PC-9 (cell line): ENCODE data around the gene CTSH. TPM values are rescaled to one million over a fixed set of nuclear protein-coding genes. Genes with fewer than 3 reads are reported as not detected.

Experiments
- BruUV-seq: library from RNA; stranded (reverse); fragments of 400-500 nt; replicated peaks from 2 replicates; lab custom pipeline; 2021; lab: Mats Ljungman, UMichigan
- CTCF ChIA-PET: fragments of 300-600 bp; sonication (Branson Sonifier 250); formaldehyde crosslinking; loops from one replicate; lab custom pipeline; 2022; ENCODE audit warnings: antibody characterized with exemption; lab: Charles Lee
- POLR2A ChIA-PET: fragments of 300-600 bp; sonication (Branson Sonifier 250); formaldehyde crosslinking; loops from one replicate; lab custom pipeline; 2022; ENCODE audit warnings: antibody characterized with exemption; ENCODE audit not compliant: unreplicated experiment; lab: Charles Lee
- DNase-seq, 2 experiments: peaks; one replicate each; pipeline versions ENCODE4 v3.0.0 to v3.0.0-alpha.2; 2015 to 2022; ENCODE audit warnings: mixed read lengths in 1 of 2
- H2AFZ ChIP-seq: fragments of 200-600 bp; sonication (generic); 2 replicates; pipeline ENCODE4 v1.8.1; 2017; ENCODE audit warnings: antibody characterized with exemption
- H3F3A ChIP-seq: fragments of 200-600 bp; sonication (generic); 2 replicates; pipeline ENCODE4 v1.8.1; 2017; ENCODE audit warnings: antibody characterized with exemption, mild to moderate bottlenecking, low read depth; ENCODE audit not compliant: insufficient read depth
- H3K27ac ChIP-seq: fragments of 200-600 bp; sonication (generic); 2 replicates; pipeline ENCODE4 v1.6.1; 2016; ENCODE audit warnings: mixed run types
- H3K27me3 ChIP-seq: fragments of 200-600 bp; sonication (generic); 2 replicates; pipeline ENCODE4 v1.6.1; 2016; ENCODE audit warnings: low read depth, mixed run types; ENCODE audit not compliant: insufficient read depth
- H3K36me3 ChIP-seq: fragments of 200-600 bp; sonication (generic); 2 replicates; pipeline ENCODE4 v1.6.1; 2016; ENCODE audit warnings: low read depth, mixed run types
- H3K4me1 ChIP-seq: fragments of 200-600 bp; sonication (generic); replicated peaks from 2 replicates; pipeline ENCODE4 v1.6.1; 2016; ENCODE audit warnings: mixed run types; ENCODE audit not compliant: insufficient read depth
- H3K4me2 ChIP-seq: fragments of 200-600 bp; sonication (generic); 2 replicates; pipeline ENCODE4 v1.6.1; 2017; ENCODE audit warnings: mixed run types
- H3K4me3 ChIP-seq: fragments of 200-600 bp; sonication (generic); 2 replicates; pipeline ENCODE4 v1.6.1; 2016; ENCODE audit warnings: mixed run types
- H3K79me2 ChIP-seq: fragments of 200-600 bp; sonication (generic); 2 replicates; pipeline ENCODE4 v1.6.1; 2017; ENCODE audit warnings: low read depth, mixed run types
- H3K9me2 ChIP-seq: fragments of 200-600 bp; sonication (generic); 2 replicates; pipeline ENCODE4 v1.8.1; 2017; ENCODE audit warnings: mild to moderate bottlenecking; ENCODE audit not compliant: insufficient read depth
- H3K9me3 ChIP-seq: fragments of 200-600 bp; sonication (generic); 2 replicates; pipeline ENCODE4 v1.8.1; 2016; ENCODE audit warnings: low read depth; ENCODE audit not compliant: insufficient read depth
- H4K20me1 ChIP-seq: fragments of 200-600 bp; sonication (generic); 2 replicates; pipeline ENCODE4 v1.8.1; 2017; ENCODE audit not compliant: insufficient read depth
- EZH2 ChIP-seq: fragments of 200-600 bp; sonication (generic); IDR thresholded peaks from 2 replicates; pipeline ENCODE4 v1.8.0; 2017; ENCODE audit warnings: antibody characterized with exemption, low read depth
- intact Hi-C: fragments of 100-400 bp; cut with micrococcal nuclease; formaldehyde crosslinking; loops from one replicate; pipeline ENCODE4 v1.10.0; 2022; ENCODE audit not compliant: unreplicated experiment
- total RNA-seq: library from RNA; stranded (reverse); gene quantifications from 2 replicates; pipeline ENCODE4 v1.2.3, GENCODE V29; 2021
- TF ChIP-seq, protein P1 (sequence below): fragments of 200-600 bp; sonication (generic); conservative IDR thresholded peaks from 2 replicates; pipeline ENCODE4 v1.6.1; 2017; ENCODE audit warnings: mixed run types, antibody characterized with exemption, mild to moderate bottlenecking, moderate library complexity

CTSH gene
- total RNA-seq, 1 experiment from 2014 or later, result 101 TPM

DNA sequence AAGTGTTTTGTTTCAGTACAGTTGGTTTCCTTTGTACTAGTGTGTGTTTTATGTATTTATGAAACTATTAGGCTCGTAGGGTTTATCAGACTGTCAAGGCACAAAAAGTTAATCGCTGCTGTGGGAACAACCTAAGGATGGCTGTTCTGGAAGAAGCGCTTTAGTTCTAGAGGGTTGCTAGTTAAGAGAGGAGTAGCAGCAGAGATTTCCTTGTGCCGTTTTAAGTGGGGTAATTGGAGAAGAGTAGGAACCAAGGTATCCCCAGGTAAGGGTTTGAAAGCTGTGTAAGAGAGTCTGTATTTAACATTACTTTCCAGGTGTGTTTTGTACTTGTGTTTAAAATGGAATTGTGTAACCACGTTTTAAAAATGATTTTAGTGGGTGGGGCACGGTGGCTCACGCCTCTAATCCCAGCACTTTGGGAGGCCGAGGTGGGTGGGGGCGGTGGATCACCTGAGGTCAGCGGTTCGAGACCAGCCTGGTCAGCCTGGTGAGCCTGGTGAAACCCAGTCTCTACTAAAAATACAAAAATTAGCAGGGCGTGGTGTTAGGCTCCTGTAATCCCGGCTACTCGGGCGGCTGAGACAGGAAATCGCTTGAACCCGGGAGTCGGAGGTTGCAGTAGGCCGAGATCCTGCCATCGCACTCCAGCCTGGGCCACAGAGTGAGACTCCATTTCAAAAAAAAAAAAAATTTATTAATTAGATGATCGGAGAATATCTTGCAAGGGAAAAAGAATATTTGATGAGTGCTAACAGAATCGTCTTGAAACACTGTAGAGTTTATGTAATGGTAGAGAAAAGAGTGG lies 69.5 kb downstream of the CTSH start:
- Histone ChIP-seq H4K20me1 (peaks cover 66% of the 10 kb centered on the region), H3K36me3 (peaks cover 15% of the 10 kb centered on the region; the same call in 1 of the 2 replicates), H3F3A (peaks cover 39% of the 10 kb centered on the region), H3K27me3 (no peaks in the 10 kb centered on the region), H3K4me3 (peak overlapping the region; percentile 100), H3K4me2 (peak overlapping the region; percentile 90), H3K9me2 (no peaks in the 10 kb centered on the region), H2AFZ (no peak overlapping the region), H3K79me2 (peaks cover 75% of the 10 kb centered on the region), H3K9me3 (no peaks in the 10 kb centered on the region), H3K27ac (0 out of 2 replicates have a peak overlapping the region, but pooled peaks have one; percentile 23), H3K4me1 (peaks cover 54% of the 10 kb centered on the region)
- CTCF ChIA-PET, result no interaction called here
- DNase-seq, result no peak
- TF ChIP-seq, protein P1, sequence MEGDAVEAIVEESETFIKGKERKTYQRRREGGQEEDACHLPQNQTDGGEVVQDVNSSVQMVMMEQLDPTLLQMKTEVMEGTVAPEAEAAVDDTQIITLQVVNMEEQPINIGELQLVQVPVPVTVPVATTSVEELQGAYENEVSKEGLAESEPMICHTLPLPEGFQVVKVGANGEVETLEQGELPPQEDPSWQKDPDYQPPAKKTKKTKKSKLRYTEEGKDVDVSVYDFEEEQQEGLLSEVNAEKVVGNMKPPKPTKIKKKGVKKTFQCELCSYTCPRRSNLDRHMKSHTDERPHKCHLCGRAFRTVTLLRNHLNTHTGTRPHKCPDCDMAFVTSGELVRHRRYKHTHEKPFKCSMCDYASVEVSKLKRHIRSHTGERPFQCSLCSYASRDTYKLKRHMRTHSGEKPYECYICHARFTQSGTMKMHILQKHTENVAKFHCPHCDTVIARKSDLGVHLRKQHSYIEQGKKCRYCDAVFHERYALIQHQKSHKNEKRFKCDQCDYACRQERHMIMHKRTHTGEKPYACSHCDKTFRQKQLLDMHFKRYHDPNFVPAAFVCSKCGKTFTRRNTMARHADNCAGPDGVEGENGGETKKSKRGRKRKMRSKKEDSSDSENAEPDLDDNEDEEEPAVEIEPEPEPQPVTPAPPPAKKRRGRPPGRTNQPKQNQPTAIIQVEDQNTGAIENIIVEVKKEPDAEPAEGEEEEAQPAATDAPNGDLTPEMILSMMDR, result no peak
- TF ChIP-seq EZH2, result no peak
- POLR2A ChIA-PET, result interaction anchor here (0.6 kb wide), 1 partner anchor 593 kb away, joined by 8 read pairs; no protein-coding TSS in a partner anchor
- BruUV-seq, result no TSS peak
- intact Hi-C loops, result no loop called here

DNA sequence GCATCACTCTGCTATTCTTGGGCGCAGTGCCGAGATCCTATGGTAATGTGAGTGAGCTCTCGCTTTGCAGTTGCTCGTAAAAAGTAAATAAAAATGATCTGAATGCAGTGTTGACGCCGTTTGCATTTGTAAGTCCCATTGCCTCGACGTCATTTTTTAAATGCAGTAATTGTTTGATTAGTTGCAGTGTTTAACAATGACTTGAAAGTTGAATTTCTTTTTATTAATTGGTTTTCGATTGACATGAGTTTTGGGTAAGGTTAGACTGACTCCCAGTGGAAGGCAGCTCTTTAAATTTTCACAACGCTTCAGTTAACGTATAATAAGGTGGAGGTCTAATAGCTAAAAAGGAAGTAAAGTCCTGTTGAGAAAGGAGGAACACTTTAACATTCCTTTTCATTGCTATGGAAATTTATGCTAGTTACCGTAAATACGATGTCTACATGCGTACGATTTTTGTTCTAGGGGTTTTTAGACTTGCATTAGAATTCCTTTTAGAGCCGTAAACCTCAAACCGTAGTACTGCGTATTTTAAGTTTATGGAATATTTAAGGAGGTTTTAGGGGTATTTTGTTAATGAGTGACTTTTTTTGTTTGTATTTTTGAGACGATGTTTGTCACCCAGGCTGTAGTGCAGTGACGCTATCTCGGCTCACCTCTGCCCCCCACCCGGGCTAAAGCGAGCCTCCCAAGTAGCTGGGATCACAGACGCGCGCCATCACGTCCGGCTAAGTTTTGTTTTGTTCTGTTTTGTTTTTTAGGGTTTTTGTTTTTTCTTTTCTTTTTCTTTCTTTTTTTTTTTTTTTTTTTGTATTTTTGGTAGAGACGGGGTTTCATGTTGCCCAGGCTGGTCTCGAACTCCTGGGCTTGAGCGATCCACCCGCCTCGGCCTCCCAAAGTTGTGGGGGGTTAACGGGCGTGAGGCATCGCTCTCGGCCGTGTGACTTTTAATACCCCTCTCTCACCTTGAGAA lies 70.8 kb downstream of the CTSH start:
- Histone ChIP-seq H3K9me3 (no peaks in the 10 kb centered on the region), H3K4me2 (peak overlapping the region; percentile 90), H3K27ac (peak overlapping the region; percentile 99), H3K9me2 (no peaks in the 10 kb centered on the region), H2AFZ (no peak overlapping the region; the same call in 1 of the 2 replicates), H3K36me3 (peaks cover 12% of the 10 kb centered on the region; the same call in 1 of the 2 replicates), H3F3A (peaks cover 29% of the 10 kb centered on the region), H3K27me3 (no peaks in the 10 kb centered on the region), H3K79me2 (peaks cover 63% of the 10 kb centered on the region), H4K20me1 (peaks cover 53% of the 10 kb centered on the region), H3K4me1 (peaks cover 42% of the 10 kb centered on the region), H3K4me3 (peak overlapping the region; percentile 100)
- intact Hi-C loops, result loop anchor here (1.0 kb wide), 2 partner anchors 14 to 105 kb away; no protein-coding TSS in a partner anchor
- DNase-seq, result no peak
- CTCF ChIA-PET, result interaction anchor here (0.6 to 0.7 kb wide), 2 partner anchors 91 to 186 kb away, joined by 3 to 5 read pairs; no protein-coding TSS in a partner anchor
- TF ChIP-seq, protein P1, result peak; percentile 17; the same call in 1 of the 2 replicates
- TF ChIP-seq EZH2, result no peak
- TSS peak; percentile 39 for BruUV-seq
- POLR2A ChIA-PET, result interaction anchor here (0.6 to 0.7 kb wide), 4 partner anchors 63 to 592 kb away, joined by 7 to 10 read pairs (median 8); no protein-coding TSS in a partner anchor
